NCI-H2196 treated with DMSO at 0.1 percent for 48 hours (cell line): Measurements from ENCODE around the gene ACBD4.

Source experiments
- DNase-seq: peaks from one replicate; lab custom pipeline; 2025; ENCODE audit not compliant: unreplicated experiment; lab: John Stamatoyannopoulos, UW

Gene ACBD4

DNA sequence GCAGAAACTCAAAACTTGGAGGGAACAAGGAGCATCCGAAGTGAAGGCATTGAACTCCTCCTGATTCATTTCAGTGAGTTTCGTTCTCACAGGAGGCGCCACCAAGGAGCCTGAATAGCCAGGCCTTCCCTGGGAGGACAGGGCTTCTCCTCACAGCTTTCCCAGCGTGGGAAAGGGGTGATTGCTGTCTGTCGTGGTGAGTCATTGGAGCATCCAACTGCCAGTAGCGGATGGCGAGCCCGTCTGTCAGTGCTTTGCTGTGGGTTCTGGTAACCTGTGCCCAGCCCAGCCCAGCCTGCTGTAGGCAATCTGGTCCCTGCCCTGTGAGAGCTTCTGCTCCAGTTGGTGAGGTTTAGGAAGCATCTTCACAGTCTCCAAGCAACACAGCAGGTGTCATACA is 31.5 kb upstream of the ACBD4 start:
- DNase-seq, result no peak

DNA sequence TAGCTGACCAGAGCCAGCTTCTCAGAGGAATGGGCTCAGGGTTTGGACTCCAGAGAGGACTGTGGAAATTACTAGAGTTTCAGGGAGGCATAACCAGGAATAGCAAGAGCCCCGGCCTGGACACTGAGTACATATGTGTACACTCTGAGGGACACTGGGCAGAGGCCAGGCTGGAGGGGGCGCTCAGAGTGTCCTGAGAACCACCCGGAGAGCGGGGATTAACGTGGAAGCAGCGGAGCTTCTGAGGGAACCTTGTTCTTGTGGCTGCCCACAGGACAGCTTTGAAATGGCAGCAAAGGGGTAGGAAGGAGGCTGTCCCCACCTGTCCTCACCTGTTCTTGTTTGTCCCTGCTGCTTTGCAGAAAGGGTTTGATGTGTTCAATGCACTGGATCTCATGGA is 31.0 kb upstream of the ACBD4 start:
- DNase-seq, result no peak

DNA sequence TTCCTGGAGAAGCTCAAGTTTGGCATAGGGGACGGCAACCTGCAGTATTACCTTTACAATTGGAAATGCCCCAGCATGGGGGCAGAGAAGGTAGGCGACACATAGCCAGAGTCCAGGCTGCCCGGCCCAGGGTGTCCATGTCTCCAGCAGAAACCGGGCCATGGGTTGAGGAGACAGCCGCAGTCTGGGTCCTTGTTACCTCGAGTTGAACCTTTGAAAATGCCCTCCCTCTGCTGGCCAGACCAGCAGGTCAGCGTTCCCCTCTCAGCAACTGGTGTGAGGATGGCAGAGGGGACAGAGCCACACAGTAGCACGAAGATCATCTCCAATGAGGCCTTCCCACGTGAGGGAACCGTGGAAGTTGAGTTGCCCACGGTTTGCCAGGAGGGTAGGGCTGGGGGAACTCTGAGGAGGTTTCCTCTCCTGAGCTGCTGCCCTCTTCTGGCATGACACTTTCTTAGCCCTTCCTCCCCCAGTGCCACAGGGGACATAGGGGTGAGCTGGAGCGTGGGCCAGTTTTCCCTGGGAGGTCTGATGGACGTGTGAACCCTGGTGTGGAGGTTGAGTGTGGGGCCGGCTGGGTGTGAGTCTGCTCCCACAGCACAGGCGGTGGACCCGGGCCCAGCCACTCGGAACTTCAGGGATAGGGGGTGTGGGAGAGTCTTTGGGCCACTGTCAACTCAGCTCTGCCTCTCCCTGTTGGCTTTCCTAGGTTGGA is 30.4 kb upstream of the ACBD4 start:
- no peak for DNase-seq

DNA sequence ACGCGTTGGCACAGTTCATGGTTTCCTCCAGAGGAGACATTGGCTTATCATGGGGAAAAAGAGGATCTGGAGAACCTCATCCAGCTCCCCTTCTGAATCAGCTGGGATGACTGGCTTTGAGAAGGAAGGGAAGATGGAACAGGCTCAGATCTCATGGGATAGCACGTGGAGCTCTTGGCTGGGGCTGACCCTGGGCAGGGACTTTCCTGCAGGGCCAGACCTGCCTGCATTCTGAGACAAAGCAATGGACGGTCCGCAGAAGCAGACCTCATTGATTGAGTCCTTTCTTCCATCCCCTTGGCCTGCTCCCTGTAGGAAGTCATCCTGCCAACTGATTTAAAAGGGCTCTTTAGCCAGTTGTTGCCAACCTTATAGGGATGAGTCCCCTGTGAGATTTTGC is 29.4 kb upstream of the ACBD4 start:
- DNase-seq, result no peak

DNA sequence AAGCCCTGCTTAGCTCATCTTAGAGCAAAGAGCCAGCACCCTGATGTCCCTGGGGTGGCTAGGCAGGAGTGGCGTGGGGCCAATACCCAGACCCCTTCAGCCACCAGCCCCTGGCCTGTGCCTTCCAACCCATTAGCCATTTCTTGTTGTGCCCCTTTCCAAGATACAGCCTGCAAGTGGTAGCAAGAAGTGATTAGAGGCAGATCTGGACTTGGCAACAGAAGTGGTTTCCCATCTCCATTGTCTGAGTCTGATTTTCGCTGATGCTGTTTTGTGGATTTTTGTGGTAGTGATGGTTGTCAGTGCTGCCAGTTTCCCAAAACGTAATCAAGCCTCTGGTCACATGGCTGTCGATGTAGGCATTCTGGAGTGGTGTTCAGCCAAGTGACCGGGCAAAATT is 28.9 kb upstream of the ACBD4 start:
- DNase-seq, result no peak

DNA sequence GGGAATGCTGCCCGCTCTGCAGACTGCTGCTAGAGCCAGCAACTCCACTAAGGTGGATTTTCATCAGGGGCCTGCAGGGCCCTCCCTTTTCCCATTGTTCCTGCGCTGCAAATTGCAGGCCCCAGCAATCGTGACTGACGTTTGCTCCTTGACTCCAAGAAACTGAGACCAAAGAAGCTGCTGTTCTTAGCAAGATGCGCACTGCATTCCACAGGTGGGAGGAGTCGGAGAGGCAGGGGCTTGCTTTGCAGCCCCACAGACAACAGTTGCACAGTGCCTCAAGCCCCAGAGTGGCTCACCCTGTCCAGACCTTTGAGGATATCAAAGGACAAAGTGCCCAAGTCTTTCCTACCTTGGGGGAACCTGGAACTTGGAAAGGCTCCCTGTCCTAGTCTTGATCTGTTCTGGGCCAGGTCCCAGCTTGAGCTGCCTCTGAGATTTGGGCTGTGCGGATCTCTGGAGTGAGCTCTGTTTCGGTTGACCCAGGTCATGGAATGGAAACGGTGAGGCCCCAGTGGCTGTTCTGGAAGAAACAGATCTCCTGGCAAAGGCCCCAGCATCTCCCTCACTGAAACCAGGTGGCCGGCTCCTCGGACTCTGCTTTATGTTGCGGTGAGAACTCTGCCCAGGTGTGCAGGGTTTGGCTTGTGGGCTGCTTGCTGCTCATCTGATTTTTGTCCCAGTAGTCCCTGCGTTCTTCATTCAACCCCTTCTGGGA is 28.0 kb upstream of the ACBD4 start:
- no peak for DNase-seq

DNA sequence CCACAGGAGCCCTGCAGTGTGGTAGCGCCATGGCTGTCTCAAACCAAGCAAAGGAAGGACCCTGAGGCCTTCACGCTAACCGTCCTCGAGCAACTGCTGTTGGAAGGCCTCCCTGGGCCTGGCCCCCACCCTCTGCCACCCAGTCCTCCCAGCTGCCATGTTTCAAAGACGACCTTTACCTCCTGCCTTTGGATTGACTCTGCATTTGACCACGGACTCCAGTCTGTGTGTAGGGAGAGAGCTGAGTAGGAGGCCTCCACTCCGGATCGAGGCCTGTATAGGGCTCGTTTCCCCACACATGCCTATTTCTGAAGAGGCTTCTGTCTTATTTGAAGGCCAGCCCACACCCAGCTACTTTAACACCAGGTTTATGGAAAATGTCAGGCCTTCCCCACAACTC is 27.4 kb upstream of the ACBD4 start:
- no peak for DNase-seq

DNA sequence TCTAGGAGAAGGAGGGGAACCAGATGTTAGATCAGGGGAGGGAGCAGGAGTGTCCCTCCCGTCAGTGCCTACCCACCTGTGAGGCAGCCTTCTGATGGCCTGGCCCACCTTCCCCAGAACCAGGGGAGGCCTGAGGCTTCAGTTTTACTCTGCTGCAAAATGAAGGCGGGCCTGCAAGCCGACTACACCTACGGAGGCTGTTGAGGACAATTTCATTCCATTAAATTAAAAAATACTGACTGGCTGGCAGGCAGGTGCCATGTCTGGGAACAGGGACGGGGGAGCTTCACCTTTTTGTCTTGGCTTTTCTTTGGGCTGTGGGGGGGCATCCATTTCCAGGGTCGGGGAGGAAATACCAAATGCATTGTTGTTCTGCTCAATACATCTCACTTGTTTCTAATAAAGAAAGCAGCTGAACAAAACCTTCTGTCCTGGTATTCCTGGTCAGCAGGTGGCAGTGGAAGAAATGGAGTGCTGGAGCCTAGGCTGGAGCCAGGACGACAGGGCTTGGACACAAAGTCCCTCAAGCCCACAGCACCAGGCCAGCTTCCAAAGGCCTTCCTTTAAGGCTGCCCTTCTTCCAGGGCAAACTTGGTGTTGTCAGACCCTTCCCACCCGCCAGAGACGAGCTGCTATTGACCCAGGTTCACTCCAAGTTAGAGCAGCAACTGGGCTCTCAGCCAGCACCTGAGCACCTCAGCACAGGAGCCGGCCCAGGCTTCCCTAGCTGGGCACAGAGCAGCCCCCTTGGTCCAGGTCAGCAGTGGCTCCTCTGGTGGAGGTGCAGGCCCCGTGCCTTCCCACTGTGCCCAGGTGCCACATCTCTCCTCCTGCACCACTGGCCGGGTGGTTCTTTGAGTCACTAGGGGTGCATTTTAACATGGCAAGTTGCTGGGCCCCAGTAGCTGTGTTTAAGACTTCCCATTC is 26.6 kb upstream of the ACBD4 start:
- DNase-seq, result no peak

DNA sequence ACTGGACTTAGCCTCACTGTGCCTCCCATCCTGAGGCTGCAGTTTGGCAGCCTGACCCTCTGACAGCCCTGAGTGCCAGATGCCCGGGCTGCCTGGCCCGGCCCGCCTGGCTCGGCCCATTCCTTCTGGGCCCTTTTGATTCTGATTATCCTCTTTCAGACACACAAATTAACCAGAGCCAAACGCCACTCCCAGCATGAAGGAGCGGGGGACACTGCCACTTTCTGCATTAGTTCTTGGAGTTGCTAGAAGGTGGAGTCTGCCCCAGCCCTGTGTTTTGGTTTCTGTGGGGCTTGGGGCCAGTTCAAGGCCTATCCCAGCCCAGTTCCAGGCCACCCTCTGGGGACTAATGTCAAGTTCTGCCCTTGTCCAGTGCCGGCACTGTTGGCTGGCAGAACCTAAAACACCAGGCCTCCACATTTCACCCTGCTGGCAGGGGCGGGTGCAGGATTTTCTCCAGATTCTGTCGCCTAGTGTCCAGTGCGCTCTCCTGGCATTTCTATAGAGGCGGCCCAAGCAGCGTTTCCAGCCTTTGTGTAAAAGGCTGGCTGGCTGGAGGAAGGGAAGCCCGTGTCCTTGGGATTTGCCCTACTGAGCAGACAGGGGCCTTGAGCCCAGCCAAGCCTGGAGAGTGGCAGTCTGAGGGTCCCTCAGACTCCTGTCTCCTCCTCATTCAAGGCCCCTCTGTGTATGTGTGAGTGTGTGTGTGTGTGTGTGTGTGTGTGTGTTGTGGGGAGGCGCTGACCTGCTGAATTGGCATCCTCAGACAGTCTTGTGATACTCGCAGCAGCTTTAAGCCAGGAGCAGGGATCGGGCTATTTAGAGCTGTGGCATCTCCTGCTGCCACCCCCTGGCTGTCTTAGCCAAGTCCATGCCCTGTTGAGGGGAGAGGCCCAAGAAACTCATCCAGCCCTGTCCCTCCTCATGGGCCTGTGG is 24.5 kb upstream of the ACBD4 start:
- DNase-seq, result no peak

DNA sequence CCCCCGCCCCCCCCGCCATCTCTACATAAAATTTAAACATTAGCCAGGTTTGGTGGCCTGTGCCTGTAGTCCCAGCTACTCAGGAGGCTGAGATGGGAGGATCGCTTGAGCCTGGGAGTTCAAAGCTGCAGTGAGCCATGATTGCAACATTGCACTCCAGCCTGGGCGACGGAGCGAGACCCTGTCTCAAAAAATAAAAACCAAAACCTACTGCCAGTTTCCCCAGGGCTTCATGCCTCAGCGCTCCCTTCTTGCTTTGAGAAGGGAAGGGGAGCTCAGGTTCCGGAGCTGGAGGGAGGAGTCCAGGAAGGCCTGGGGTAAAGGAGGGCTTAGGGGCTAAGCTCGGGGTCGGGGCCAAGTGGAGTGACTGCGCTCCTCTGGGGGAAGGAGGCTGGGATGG is 23.6 kb upstream of the ACBD4 start:
- DNase-seq, result no peak

DNA sequence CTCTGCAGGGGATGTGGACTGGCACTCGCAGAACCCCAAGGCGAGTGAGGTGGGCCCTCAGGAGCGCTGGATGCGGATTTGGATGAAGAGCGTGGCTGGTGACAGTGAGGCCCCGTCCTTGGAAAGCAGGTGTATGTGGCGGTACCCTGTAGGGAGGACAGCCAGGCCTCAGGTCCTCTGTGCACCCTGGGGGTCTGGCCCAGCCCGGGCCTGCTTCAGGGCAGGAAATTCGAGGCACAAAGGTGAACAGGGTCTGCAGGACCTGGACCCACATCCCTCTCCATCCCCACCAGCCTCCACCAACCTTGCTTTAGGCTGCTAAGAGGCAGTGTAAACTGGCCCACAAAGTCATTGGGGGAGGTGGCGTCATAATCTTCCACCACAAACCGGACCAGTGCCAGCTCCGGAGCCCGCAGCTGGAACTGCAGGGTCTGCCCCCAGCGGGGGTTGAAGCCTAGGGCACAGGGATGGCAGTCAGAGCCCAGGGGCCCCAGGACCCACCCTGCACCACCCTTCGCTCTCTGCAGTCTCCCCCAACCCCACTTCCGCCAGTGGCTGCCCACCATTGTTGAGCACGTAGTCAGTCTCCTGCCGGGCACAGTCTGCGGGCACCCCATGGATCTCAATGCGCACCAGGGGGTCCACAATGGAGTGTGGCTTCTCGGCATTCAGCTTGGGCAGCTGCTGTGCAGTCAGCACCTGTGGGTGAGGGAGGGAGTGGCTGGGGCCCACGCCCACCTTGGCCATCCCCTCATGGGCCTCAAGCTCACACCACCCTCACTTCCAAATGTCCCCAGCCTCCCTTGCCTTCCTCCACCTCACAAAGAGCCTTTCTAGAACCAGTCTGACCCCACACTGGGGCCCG is 22.7 kb upstream of the ACBD4 start:
- no peak for DNase-seq

DNA sequence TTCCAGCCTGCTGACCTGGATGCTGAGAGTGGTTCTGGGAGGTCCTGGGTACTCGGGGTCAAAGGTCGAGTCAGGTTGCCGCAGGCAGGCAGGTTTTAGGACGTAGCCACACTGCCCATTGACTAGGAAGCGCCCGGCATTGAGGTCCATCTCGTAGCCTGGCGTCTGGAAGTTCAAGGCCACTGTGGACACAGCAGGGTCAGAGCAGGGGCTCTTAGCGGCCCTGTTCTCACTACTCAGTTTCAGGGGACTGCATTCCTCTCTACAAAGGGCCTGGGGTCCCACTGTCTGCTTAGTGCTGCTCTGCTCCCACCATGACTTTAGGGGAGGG is 22.1 kb upstream of the ACBD4 start:
- DNase-seq, result no peak

DNA sequence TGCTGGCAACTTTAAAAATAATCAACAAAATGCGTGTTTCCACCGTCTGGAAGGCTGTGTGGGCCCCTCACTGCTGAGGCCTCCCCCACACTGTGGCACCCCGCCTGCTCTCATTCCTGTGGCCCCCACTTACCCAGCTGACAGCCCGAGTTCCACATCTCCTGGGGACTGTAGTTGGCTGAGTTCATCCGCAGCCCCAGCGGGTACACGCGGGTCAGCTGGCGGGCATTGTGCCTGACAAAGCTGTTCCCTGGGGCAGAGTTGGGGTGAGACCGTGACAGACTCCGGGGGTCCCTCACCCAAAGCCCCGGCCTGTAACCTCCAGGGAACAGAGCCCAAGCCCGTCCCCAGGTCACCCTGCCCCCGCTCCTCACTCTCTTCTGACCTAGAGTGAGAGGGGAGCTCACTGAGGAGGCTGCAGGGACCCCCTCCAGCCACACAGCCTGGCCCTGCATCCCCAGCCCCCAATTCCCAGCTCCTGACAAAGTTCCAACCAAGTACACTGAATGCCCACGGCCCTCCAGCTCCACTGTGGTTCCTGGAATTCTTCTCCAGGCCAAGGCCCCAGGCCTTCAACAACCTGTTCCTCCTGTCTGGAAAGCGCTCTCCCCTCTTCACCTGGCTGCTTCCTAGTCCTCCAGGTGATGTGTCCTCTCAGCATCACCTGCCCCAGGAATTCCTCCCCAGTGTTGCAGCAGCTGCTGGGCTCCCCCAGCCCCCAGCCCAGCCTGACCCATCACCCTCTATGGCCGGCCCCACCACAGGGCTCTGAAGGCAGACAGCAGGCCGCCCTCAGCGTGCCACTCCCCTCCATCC is 21.2 kb upstream of the ACBD4 start:
- DNase-seq, result no peak

DNA sequence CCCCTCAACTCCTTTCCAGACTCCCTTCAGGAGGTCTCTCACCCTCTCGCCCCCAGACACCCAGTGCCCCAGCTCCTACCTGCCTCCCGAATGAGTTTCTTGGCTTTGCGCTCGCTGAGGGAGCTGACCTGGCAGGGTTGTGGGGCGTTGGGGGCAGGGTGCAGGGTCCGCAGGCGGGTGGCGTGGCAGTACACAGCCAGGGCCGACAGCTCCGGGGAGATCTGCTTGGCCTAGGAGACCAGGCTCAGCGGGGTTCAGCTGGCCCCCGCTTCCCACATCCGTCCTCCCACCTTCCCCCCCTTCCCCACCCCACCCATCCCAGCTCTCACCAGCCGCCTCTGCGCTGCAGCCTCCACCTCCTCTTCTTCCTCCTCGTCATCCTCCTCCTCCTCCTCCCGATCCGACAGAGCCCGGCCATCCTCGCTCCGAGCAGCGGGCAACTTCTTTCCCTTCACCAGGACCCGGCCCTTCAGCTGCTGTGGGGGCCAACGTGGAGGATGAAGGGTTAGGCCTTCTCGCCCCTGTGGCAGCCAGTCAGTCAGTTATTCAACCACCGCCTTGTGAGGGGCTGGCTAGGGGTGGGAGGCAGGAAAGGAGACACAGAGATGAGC is 20.4 kb upstream of the ACBD4 start:
- DNase-seq, result no peak

DNA sequence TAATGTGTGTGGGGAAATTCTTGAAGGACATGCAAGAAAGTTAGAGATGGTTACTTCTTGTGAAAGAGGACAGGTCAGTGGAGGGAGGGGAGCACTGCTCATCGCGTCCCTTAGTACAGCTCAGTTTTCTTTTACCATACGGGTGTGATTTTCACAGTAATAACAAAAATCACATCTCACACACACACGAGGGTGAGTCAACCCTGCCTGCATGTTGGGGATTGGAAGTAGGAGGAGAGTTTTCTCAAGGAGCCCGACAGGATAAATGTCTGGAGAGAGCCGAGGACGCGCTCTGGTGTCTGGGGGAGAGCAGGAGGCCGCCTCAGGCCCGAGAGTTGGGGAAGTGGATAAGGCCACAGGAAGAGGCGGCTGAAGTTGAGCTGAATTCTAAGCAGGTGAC is 19.6 kb upstream of the ACBD4 start:
- no peak for DNase-seq

DNA sequence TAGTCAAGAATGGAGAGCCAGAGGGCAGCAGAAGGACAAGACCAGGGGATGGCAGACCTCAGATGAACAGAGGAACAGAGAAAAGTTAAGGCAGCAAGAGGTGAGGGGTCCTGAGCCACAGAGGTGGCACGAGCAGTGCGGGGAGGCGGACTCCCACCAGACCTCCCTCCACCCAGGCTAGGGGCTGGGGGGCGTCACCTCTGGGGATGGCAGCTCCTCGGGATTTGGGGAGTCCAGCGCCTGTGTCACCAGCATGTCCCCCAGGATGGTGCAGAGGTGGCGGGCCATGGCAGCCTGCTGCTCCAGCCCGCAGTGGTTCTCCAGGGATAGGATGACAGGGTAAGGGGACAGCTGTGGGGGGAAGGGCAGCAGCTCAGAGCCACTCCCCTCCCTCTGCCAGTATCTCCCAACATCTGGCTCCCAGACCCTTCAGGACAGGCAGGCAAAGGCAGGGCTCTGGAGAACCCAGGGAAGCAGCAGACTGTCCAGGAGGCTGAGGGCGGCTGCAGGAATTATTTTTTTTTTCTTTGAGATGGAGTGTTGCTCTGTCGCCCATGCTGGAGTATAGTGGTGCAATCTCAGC is 19.0 kb upstream of the ACBD4 start:
- no peak for DNase-seq

DNA sequence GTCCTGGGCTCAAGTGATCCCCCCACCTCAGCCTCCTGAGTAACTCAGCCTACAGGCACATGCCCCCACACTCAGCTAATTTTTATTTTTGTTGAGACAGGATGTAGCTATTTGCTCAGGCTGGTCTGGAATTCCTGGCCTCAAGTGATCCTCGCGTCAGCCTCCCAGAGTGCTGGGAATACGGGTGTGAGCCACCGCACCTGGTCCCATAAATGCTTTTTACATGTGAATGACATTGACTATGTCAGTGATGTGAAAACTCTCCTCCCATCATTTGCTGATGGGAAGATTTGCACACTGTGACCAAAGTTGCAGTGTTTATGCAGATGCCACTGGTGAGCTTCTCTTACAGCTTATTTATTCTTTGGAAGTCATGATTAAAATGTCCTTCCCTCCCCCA is 18.2 kb upstream of the ACBD4 start:
- DNase-seq, result no peak
